Astrocyte (in vitro differentiated cells and primary cell): ENCODE results near the gene DAGLA.

Source experiments
- CTCF ChIP-seq: IDR thresholded peaks from 2 replicates; pipeline ENCODE4 v1.5.1; 2011; ENCODE audit warnings: low read depth, mild to moderate bottlenecking, inconsistent platforms, low read length, moderate library complexity; ENCODE audit not compliant: insufficient read depth
- EZH2 ChIP-seq: IDR thresholded peaks from 2 replicates; pipeline ENCODE4 v1.6.1; 2012; ENCODE audit warnings: mild to moderate bottlenecking, low read length, inconsistent platforms; ENCODE audit not compliant: insufficient read depth

- TF ChIP-seq CTCF: no peak
- no peak for TF ChIP-seq EZH2
Observed at GRCh38 chr11:61793829-61794204, 113.6 kb downstream of the DAGLA start.
